ENCODE measurements around the gene PGPEP1.

Gene PGPEP1

GRCh38 chr19:18338541-18338940, 1.9 kb upstream of the PGPEP1 start:
- no peaks in the 10 kb centered on the region for H3K27me3 ChIP-seq (ENCODE audit: insufficient read depth, low read length, poor library complexity, severe bottlenecking)
- no peaks in the 10 kb centered on the region for H3K9me3 ChIP-seq (ENCODE audit: insufficient read depth, low read depth, low read length)
- H3K4me3 ChIP-seq (ENCODE audit: low read length, poor library complexity, severe bottlenecking) = no peak overlapping the region
- peaks cover 9% of the 10 kb centered on the region for H4K20me1 ChIP-seq (ENCODE audit: insufficient read depth, low read length, poor library complexity, severe bottlenecking)
- H3F3A ChIP-seq (ENCODE audit: low read depth) = no peaks in the 10 kb centered on the region
- TF ChIP-seq CTCF (conservative IDR thresholded peaks at IDR 0.05; ENCODE audit: low read length) (no peak), EZH2phosphoT487 (IDR thresholded peaks at IDR 0.05; ENCODE audit: borderline replicate concordance) (no peak)
- peaks cover 21% of the 10 kb centered on the region for H3K4me1 ChIP-seq (ENCODE audit: insufficient read depth, low read length, poor library complexity, severe bottlenecking)
- H3K36me3 ChIP-seq (ENCODE audit: insufficient read depth, low read length) = no peaks in the 10 kb centered on the region; the same call in 1 of the 2 replicates
- H2AFZ ChIP-seq (ENCODE audit: low read length) = no peak overlapping the region
- no peak overlapping the region for H3K4me2 ChIP-seq (ENCODE audit: low read depth, low read length, poor library complexity, severe bottlenecking)
- no peaks in the 10 kb centered on the region for H3K9me2 ChIP-seq (replicated peaks; ENCODE audit: low read depth, low read length)
- H3K79me2 ChIP-seq (ENCODE audit: insufficient read depth, low read length) = peaks cover 30% of the 10 kb centered on the region
- no peak overlapping the region for H3K9ac ChIP-seq (ENCODE audit: low read depth, low read length, poor library complexity, severe bottlenecking)

DNA sequence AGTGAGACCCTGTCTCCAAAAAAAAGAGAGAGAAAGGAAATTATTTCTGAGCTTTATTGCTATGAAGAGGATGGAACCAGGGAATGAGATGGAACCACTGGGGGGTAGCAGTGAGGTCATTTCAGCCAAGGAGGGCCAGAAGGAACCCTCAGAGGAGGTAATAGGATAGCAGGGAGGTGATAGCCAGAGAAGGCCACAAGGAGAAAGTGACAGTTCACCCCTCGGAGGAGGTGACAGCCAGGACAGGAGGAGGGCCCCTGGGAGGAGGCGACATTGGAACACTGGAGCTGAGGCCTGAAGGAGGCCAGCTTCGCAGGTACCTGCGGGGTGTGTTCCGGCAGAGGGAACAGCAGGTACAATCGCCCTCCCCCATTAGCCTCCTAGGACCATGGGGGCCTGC, 675 bp upstream of the PGPEP1 start:
- Histone ChIP-seq H3K36me3 (ENCODE audit: insufficient read depth, low read length) (no peaks in the 10 kb centered on the region; the same call in 1 of the 2 replicates), H3K4me2 (ENCODE audit: low read depth, low read length, poor library complexity, severe bottlenecking) (peak overlapping the region; percentile 89), H3K27me3 (ENCODE audit: insufficient read depth, low read length, poor library complexity, severe bottlenecking) (no peaks in the 10 kb centered on the region), H3K4me1 (ENCODE audit: insufficient read depth, low read length, poor library complexity, severe bottlenecking) (peaks cover 21% of the 10 kb centered on the region), H3K4me3 (ENCODE audit: low read length, poor library complexity, severe bottlenecking) (peak overlapping the region; percentile 90), H3K9me2 (replicated peaks; ENCODE audit: low read depth, low read length) (no peaks in the 10 kb centered on the region), H3K9ac (ENCODE audit: low read depth, low read length, poor library complexity, severe bottlenecking) (peak overlapping the region; percentile 90), H3K79me2 (ENCODE audit: insufficient read depth, low read length) (peaks cover 30% of the 10 kb centered on the region), H3F3A (ENCODE audit: low read depth) (0 out of 2 replicates have a peak, but pooled peaks cover 2% of the 10 kb centered on the region), H3K9me3 (ENCODE audit: insufficient read depth, low read depth, low read length) (no peaks in the 10 kb centered on the region), H2AFZ (ENCODE audit: low read length) (0 out of 2 replicates have a peak overlapping the region, but pooled peaks have one; percentile 3), H4K20me1 (ENCODE audit: insufficient read depth, low read length, poor library complexity, severe bottlenecking) (peaks cover 9% of the 10 kb centered on the region)
- TF ChIP-seq CTCF (conservative IDR thresholded peaks at IDR 0.05; ENCODE audit: low read length) (peak; percentile 54), EZH2phosphoT487 (IDR thresholded peaks at IDR 0.05; ENCODE audit: borderline replicate concordance) (no peak)

- H3K27me3 ChIP-seq (ENCODE audit: insufficient read depth, low read length, poor library complexity, severe bottlenecking) = no peaks in the 10 kb centered on the region
- H3K9me3 ChIP-seq (ENCODE audit: insufficient read depth, low read depth, low read length) = no peaks in the 10 kb centered on the region
- H3K4me3 ChIP-seq (ENCODE audit: low read length, poor library complexity, severe bottlenecking) = peak overlapping the region; percentile 90
- H3K9ac ChIP-seq (ENCODE audit: low read depth, low read length, poor library complexity, severe bottlenecking) = peak overlapping the region; percentile 90
- H3K36me3 ChIP-seq (ENCODE audit: insufficient read depth, low read length) = no peaks in the 10 kb centered on the region; the same call in 1 of the 2 replicates
- H3K4me1 ChIP-seq (ENCODE audit: insufficient read depth, low read length, poor library complexity, severe bottlenecking) = peaks cover 21% of the 10 kb centered on the region
- H3K4me2 ChIP-seq (ENCODE audit: low read depth, low read length, poor library complexity, severe bottlenecking) = peak overlapping the region; percentile 89
- H3K9me2 ChIP-seq (replicated peaks; ENCODE audit: low read depth, low read length) = no peaks in the 10 kb centered on the region
- 0 out of 2 replicates have a peak, but pooled peaks cover 2% of the 10 kb centered on the region for H3F3A ChIP-seq (ENCODE audit: low read depth)
- peak overlapping the region; percentile 81 for H2AFZ ChIP-seq (ENCODE audit: low read length)
- peaks cover 30% of the 10 kb centered on the region for H3K79me2 ChIP-seq (ENCODE audit: insufficient read depth, low read length)
- H4K20me1 ChIP-seq (ENCODE audit: insufficient read depth, low read length, poor library complexity, severe bottlenecking) = peaks cover 9% of the 10 kb centered on the region
- no peak for TF ChIP-seq EZH2phosphoT487 (IDR thresholded peaks at IDR 0.05; ENCODE audit: borderline replicate concordance)
- TF ChIP-seq CTCF (conservative IDR thresholded peaks at IDR 0.05; ENCODE audit: low read length) = peak; percentile 21; the same call in 1 of the 2 replicates
Measured at GRCh38 chr19:18340990-18341868, 831 bp downstream of the PGPEP1 start.

Data from Loucy (cell line).